Right ventricle myocardium superior (tissue), 1 donor: ENCODE data around the gene GPR152. TPM values are rescaled to one million over a fixed set of nuclear protein-coding genes. Genes with fewer than 3 reads are reported as not detected.
A peak's percentile ranks its signal among the peaks of the same experiment; 100 is the strongest.

Source experiments
- ATAC-seq: fragments of 200-7000 bp; cut with Tn5 transposase; one replicate; pipeline ENCODE4 v1.9.1; 2020; ENCODE audit warnings: mild to moderate bottlenecking; ENCODE audit not compliant: poor library complexity
- DNase-seq: peaks from one replicate; pipeline ENCODE4 v3.0.0-alpha.2; 2020
- intact Hi-C: fragments of 100-400 bp; cut with DNase I; formaldehyde crosslinking; loops from one replicate; pipeline ENCODE4 v1.11.2; 2022
- total RNA-seq: library from RNA; stranded (reverse); fragmentation: NEBNext Ultra II Directional; extraction: Animal tissue kit (Norgen Biotek cat#: 25700); gene quantifications from one replicate; pipeline ENCODE4 v1.2.1, GENCODE V29; 2021
- donor health status: DM: no; HTN: yes; CAD: no; lungs with severe emphysema.

GPR152 gene
- total RNA-seq, 1 donor from 2014 or later, result not detected

- intact Hi-C loops, result no loop called here
- ATAC-seq (peak; percentile 51), DNase-seq (peak; percentile 69)
These were observed 33.9 kb downstream of the GPR152 start for GRCh38 chr11:67418476-67419281.

GRCh38 chr11:67417425-67417824, 35.1 kb downstream of the GPR152 start:
- DNase-seq (no peak), ATAC-seq (no peak)
- intact Hi-C loops, result no loop called here

GRCh38 chr11:67416416-67417335, 35.9 kb downstream of the GPR152 start:
- intact Hi-C loops, result no loop called here
- DNase-seq (peak; percentile 61), ATAC-seq (no peak)

- ATAC-seq (peak; percentile 18), DNase-seq (no peak)
- intact Hi-C loops, result no loop called here
These were observed 36.8 kb downstream of the GPR152 start, which contains the start of gene CARNS1 for GRCh38 chr11:67415501-67416304. TSS of gene CARNS1 (plus strand) at chr11:67415678. CDS start at chr11:67416200, 522 bp downstream.

- no peak for DNase-seq
- intact Hi-C loops, result no loop called here
- ATAC-seq, result no peak
These were observed 39.2 kb downstream of the GPR152 start for GRCh38 chr11:67413266-67413849.

GRCh38 chr11:67412495-67413179, 39.9 kb downstream of the GPR152 start:
- no peak for ATAC-seq
- intact Hi-C loops, result no loop called here
- DNase-seq, result no peak

GRCh38 chr11:67411785-67412152, 40.8 kb downstream of the GPR152 start:
- ATAC-seq, result no peak
- intact Hi-C loops, result no loop called here

GRCh38 chr11:67410984-67411784, 41.3 kb downstream of the GPR152 start:
- DNase-seq, result no peak
- intact Hi-C loops, result no loop called here
- no peak for ATAC-seq

More at GRCh38 chr11:67411785-67412152, 40.8 kb downstream of the GPR152 start:
- no peak for DNase-seq

GRCh38 chr11:67410369-67410831, 42.1 kb downstream of the GPR152 start:
- no peak for ATAC-seq
- no peak for DNase-seq
- intact Hi-C loops, result no loop called here

- intact Hi-C loops, result no loop called here
- DNase-seq (no peak), ATAC-seq (no peak)
These were observed 42.7 kb downstream of the GPR152 start for GRCh38 chr11:67409781-67410368.

GRCh38 chr11:67409261-67409666, 43.3 kb downstream of the GPR152 start:
- ATAC-seq, result no peak
- intact Hi-C loops, result no loop called here

GRCh38 chr11:67408437-67409200, 43.9 kb downstream of the GPR152 start:
- ATAC-seq (no peak), DNase-seq (no peak)
- intact Hi-C loops, result no loop called here

More at GRCh38 chr11:67409261-67409666, 43.3 kb downstream of the GPR152 start:
- no peak for DNase-seq

- ATAC-seq, result no peak
- intact Hi-C loops, result no loop called here
- no peak for DNase-seq
These were observed 44.8 kb downstream of the GPR152 start for GRCh38 chr11:67407688-67408163.

GRCh38 chr11:67406969-67407687, 45.4 kb downstream of the GPR152 start:
- peak; percentile 22 for ATAC-seq
- no peak for DNase-seq
- intact Hi-C loops, result no loop called here

GRCh38 chr11:67406420-67406968, 46.0 kb downstream of the GPR152 start:
- intact Hi-C loops, result no loop called here
- no peak for DNase-seq

More at GRCh38 chr11:67406420-67406968, 46.0 kb downstream of the GPR152 start:
- no peak for ATAC-seq
